Hepatic stellate cell (primary cell): ENCODE data around the gene GPR25.
"Not testable (repeated sequence)": the region's sequence is repeated elsewhere in the genome, so short reads cannot be mapped to it uniquely, and the experiment has no call there.

Source experiments
- DNase-seq: peaks from one replicate; pipeline ENCODE4 v3.0.0; 2011; ENCODE audit warnings: low spot score

GPR25 gene

DNA sequence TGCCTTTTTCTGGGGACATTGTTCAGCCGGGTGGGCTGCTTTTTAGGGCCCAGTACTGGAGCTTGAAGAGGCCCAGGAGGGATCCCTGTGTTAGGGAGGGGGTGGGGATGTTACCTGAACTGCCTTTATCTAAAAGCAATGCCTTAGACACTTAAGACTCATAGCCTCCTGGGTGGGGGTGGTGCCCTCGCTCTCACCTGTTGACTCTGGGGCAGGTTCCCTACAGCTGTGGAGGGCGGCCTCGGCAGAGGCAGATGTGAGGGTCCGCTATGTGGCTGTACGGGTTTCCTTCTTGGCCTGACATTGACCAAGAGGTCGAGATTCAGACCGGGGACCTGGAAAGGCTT lies 22.6 kb downstream of the GPR25 start:
- DNase-seq, result no peak

- no peak for DNase-seq
Observed at GRCh38 chr1:200895801-200896530, 23.2 kb downstream of the GPR25 start.

GRCh38 chr1:200896531-200897196 lies 23.9 kb downstream of the GPR25 start:
- DNase-seq, result no peak

DNA sequence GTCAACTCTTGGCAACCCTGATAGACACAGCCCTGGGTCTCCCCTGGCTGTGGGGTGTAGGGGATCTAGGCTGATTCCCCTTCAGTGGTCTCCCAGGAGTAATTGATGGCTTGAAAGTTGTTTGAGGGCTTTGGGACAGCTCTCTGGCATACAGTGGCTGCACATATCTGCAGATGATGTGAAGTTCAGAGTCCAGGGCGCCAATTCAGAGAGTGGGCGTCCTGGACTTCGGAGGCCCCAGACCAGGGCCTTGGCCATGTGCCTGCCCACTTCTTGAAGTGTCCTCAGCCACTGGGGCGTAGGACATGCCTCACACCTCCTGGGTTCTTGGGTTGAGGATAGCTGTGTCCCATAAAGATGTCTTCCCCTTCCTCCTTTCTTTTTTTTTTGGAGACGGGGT lies 24.5 kb downstream of the GPR25 start:
- no peak for DNase-seq

DNA sequence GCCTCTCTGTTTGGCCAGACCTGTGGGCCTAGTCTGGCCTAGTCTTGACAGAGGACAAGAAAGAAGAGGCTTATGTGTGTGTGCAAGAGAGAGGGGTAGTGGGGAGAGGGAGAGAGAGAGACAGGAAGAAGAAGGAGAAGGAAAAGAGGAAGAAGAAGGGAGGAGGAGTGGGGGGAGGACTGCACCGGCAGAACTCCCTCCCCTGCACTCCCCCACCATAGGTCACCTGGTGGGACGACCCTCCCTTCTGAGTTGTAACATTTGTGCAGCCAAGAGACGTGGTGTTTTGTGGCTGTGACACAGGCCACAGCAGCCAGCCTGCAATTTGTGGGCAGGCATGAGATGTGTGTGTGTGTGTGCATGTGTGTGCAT lies 26.2 kb downstream of the GPR25 start:
- DNase-seq, result no peak

- DNase-seq, result no peak
Observed at GRCh38 chr1:200899451-200899915, 26.7 kb downstream of the GPR25 start.

DNA sequence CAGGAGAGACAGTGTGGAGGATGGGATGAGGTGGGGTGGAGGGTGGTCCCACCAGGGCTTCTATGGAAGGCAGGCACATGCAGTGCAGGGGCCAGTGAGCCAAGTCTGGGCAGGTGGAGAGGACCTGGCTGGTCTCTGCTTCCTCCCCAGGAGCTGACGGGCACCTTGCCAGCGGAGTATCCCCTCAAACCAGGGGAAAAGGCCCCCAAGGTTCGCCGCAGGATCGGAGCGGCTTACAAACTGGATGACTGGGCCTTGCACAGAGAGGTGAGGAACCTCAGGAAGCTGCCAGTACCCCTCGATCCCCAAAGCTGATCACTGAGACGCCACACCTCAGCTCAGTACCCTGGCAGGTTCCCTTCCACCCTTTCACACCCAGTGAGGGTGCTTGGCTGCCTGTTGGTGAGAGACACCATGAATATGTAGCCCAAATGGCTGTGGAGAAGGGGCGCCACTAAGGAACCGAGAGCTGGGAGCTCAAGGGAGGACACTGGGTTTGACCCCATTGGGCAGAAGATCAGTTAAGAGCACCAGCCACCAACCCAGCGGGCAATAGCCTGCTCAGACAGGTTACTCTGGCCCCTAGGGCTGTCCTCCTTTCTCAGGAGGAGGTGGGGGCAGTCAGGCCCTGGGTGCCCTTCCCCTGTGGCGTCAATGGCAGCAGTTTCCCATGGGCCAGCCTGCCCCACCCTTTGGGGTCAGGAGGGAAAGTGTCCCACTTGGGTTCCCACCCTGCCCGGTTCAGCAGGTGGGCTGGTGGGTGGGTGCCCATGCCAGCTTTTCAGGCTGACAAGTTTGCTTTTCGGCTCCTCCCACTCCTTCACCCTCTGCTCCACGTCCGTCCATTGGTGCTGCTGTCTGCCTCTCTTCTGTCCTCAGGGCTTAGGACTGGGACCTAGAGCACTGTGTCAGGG lies 27.4 kb downstream of the GPR25 start:
- DNase-seq, result no peak

DNA sequence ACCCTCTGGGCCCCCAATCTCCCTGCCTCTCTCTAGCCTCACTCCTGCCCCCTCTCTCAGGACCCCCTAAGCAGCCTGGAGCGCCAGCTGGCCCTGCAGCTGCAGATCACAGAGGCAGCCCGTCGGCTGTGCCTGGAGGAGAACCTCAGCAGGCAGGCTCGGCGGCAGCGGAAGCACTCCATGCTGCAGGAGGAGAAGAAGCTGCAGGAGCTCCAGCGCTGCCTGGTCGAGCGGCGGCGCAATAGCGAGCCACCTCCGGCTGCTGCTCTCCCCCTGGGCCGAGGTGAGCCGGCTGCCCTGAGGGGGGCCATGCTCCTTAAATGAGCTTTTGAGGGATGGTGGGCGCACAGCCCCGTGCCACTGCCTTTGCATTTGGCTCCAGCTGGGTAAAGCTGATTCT lies 28.1 kb downstream of the GPR25 start:
- no peak for DNase-seq

DNA sequence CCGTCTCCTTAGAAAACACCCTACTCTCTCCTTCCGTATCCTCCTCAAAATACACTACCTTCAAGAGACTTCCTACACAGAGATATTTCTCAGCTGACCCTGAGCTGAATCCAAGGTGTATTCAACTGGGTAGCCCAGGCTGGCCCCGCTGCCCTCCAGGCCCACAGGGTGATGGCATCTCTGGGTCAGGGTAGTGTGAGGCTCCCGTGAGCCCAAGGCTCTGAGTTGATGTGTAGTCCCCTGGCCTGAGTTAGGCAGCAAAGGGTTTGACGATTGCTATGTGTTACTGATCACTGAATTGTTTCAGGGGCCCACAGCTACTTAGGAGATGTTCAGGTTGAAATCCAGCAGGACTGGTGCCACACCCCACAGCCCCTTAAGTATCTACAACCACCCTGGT lies 28.6 kb downstream of the GPR25 start:
- no peak for DNase-seq

DNA sequence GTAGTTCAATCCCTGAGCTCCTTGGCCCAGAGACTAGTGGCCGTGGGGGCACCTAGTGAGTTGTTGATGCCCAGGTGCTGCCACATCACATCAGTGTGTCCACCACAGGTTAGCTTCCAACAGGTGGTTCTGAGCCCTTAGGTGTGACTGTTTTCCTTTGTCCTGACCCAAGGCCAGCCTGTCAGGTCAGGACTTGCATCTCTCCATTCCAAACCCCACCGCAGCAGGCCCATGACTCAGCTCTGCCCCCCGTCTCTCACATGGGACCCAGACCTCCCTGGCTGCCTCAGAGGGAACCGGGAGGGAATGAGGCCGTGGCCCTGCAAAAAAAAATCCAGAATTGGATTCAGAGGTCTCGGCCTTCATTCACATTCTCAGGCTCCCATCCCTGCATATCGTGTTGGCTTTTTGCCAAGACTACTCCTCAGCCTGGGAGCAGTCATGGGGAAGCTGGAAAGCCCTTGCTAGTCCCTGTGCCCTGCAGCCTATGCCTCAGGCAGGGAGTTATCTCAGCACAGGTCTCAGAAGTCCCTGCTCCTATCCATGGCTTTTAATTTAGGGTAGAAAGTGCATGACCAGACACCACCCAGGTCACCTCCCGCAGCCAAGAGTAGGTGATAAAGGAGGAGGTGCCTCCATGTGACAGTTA lies 29.1 kb downstream of the GPR25 start:
- no peak for DNase-seq

GRCh38 chr1:200903793-200904192 lies 31.0 kb downstream of the GPR25 start:
- no peak for DNase-seq

DNA sequence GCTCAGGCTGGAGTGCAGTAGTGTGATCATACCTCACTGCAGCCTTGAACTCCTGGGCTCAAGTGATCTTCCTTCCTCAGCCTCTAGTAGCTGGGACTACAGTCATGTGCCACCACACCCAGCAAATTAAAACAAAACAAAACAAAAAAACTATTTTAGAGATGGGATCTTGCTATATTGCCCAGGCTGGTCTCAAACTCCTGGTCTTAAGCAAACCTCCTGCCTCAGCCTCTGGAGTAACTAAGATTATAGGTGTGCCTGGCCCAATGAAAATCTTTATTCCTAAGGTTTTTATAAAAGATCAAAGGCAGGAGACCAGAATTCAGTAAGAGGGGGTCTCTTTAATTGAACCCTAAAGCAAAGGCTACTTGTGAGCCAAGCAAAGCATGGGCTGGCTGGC lies 32.0 kb downstream of the GPR25 start:
- no peak for DNase-seq

GRCh38 chr1:200905411-200906052 lies 32.8 kb downstream of the GPR25 start:
- DNase-seq, result no peak

DNA sequence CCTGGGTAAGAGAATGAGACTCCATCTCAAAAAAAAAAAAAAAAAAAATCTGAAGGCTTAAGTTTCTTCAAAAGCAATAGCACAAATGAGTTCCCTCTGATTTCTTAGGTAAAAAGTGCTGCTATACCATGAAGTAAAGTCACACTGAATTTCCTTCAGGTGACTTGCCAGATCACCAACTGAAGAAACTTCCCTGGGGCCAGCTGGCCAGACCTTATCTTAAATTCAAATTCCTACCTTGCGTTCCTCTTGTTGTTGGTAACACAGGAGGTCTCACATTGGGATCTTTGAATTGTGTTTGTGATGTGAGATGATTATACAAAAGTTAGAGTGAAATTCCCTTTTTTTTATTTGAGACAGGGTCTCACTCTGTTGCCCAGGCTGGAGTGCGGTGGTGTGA lies 33.7 kb downstream of the GPR25 start:
- no peak for DNase-seq

- DNase-seq, result no peak
Observed at GRCh38 chr1:200907611-200908097, 34.9 kb downstream of the GPR25 start.

GRCh38 chr1:200908191-200908868 lies 35.5 kb downstream of the GPR25 start:
- DNase-seq, result no peak

DNA sequence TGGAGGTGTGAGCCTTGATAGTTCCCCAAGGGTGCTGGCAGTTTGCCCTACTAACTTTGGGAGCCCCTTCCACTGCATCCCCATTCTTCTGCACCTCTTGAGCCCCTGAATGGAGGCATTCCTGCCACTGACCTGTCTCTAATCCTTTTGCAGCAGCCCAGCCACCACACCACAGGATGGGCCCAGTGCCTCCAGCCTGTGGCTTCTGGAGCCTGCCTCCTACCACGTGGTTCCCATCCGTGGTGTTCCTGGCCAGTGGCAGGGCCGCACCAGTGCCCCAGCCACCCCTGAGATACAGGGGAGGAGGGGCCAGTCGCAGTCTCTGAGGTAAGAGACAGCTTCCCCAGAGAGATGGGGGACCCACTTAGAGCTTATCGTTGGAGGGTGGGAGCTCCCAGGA lies 36.3 kb downstream of the GPR25 start:
- DNase-seq, result no peak

DNA sequence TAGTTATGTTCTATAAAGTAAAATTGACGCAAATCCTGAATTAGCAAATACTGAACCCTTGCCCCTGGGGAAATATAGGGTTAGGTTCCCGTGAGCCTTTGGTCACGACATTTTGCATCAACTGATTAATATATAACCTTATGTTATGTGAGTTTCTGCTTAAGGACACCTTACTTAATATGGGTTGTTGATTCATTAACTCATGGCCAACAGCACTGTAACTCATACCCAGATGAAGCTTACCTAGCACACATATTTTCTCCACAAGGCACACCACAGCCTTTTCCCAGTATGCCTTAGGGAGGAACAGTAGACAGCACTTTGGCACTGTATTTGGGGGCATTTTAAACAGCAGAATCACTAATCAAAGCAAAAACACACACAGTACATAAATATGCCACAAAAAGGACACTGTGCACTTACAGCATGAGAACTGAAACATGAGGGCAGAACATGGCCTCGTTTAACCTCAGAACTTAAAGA lies 37.0 kb downstream of the GPR25 start:
- no peak for DNase-seq

GRCh38 chr1:200911361-200911760 lies 38.6 kb downstream of the GPR25 start:
- DNase-seq, result no peak

GRCh38 chr1:200911936-200912335 lies 39.2 kb downstream of the GPR25 start:
- not testable (repeated sequence) for DNase-seq
